Panc1 (cell line): ENCODE measurements around the gene AKAP1. TPM values are rescaled to one million over a fixed set of nuclear protein-coding genes. Genes with fewer than 3 reads are reported as not detected.

ENCODE experiments used
- ATAC-seq: fragments of 200-7000 bp; cut with Tn5 transposase; 2 replicates; pipeline ENCODE4 v1.9.1; 2020; ENCODE audit warnings: mild to moderate bottlenecking, moderate library complexity
- BruUV-seq: library from RNA; stranded (reverse); fragments of 400-500 nt; replicated peaks from 2 replicates; lab custom pipeline; 2021; lab: Mats Ljungman, UMichigan
- CTCF ChIA-PET: fragments of 300-600 bp; sonication (Branson Sonifier 250); formaldehyde crosslinking; loops from one replicate; lab custom pipeline; 2022; ENCODE audit warnings: antibody characterized with exemption; lab: Charles Lee
- POLR2A ChIA-PET: fragments of 300-600 bp; sonication (Branson Sonifier 250); formaldehyde crosslinking; loops from one replicate; lab custom pipeline; 2022; ENCODE audit warnings: antibody characterized with exemption; lab: Charles Lee
- DNase-seq: peaks from one replicate; pipeline ENCODE4 v3.0.0-alpha.2; 2010; ENCODE audit warnings: low read depth, low spot score
- H3K27ac ChIP-seq: 2 replicates; pipeline ENCODE4 v1.5.1; 2011; ENCODE audit warnings: mild to moderate bottlenecking, low read length, inconsistent platforms
- H3K27me3 ChIP-seq: fragments of 200-500 bp; sonication (Bioruptor generic); 2 replicates; pipeline ENCODE4 v1.6.0; 2014; ENCODE audit warnings: low read length, inconsistent platforms; ENCODE audit not compliant: control insufficient read depth, insufficient read depth
- H3K36me3 ChIP-seq: fragments of 200-500 bp; sonication (Bioruptor generic); 2 replicates; pipeline ENCODE4 v1.5.1; 2014; ENCODE audit warnings: inconsistent platforms, mild to moderate bottlenecking, low read length, moderate library complexity; ENCODE audit not compliant: control insufficient read depth, insufficient read depth
- H3K4me1 ChIP-seq: 2 replicates; pipeline ENCODE4 v1.5.1; 2011; ENCODE audit warnings: inconsistent platforms, mild to moderate bottlenecking, low read length, moderate library complexity; ENCODE audit not compliant: control insufficient read depth, insufficient read depth
- H3K4me3 ChIP-seq, 2 experiments: 2 replicates each; pipeline ENCODE4 v1.5.1; 2011 to 2012; ENCODE audit warnings: low read depth in 2 of 2, low read length in 2 of 2, mild to moderate bottlenecking in 2 of 2, inconsistent platforms in 1 of 2, moderate library complexity in 1 of 2
- H3K9me3 ChIP-seq: fragments of 200-500 bp; sonication (Bioruptor generic); 2 replicates; pipeline ENCODE4 v1.5.1; 2014; ENCODE audit warnings: low read depth, mild to moderate bottlenecking, inconsistent platforms, low read length, moderate library complexity; ENCODE audit not compliant: control insufficient read depth, insufficient read depth
- CTCF ChIP-seq: fragments of 450-650 bp; IDR thresholded peaks from 2 replicates; pipeline ENCODE4 v1.5.1; 2017; ENCODE audit warnings: mild to moderate bottlenecking
- POLR2AphosphoS5 ChIP-seq: IDR thresholded peaks from 2 replicates; pipeline ENCODE4 v1.6.1; 2012; ENCODE audit warnings: mild to moderate bottlenecking, low read depth, low read length, moderate library complexity
- REST ChIP-seq, 2 experiments: IDR thresholded peaks; 2 replicates each; pipeline ENCODE4 v1.6.1; 2011 to 2012; ENCODE audit warnings: low read depth in 2 of 2, control low read depth in 1 of 2, low read length in 1 of 2, mild to moderate bottlenecking in 1 of 2, moderate library complexity in 1 of 2; ENCODE audit not compliant: insufficient read depth in 1 of 2
- SIN3A ChIP-seq: IDR thresholded peaks from 2 replicates; pipeline ENCODE4 v1.6.1; 2012; ENCODE audit warnings: low read depth, mild to moderate bottlenecking, low read length, moderate library complexity, borderline replicate concordance; ENCODE audit not compliant: insufficient read depth
- TCF7L2 ChIP-seq: IDR thresholded peaks from 2 replicates; pipeline ENCODE4 v1.6.1; 2011; ENCODE audit warnings: mild to moderate bottlenecking, low read depth, low read length, inconsistent platforms
- in situ Hi-C: cut with HindIII; loops from 2 replicates; pipeline ENCODE4 v1.10.0; 2016; ENCODE audit warnings: low sequenced_read_pairs, low pct_unique_long_range_greater_than_20kb
- intact Hi-C: fragments of 100-400 bp; cut with micrococcal nuclease; formaldehyde crosslinking; loops from one replicate; pipeline ENCODE4 v1.10.0; 2022; ENCODE audit not compliant: unreplicated experiment
- total RNA-seq: library from RNA; stranded (reverse); gene quantifications from one replicate; pipeline ENCODE4 v1.2.1, GENCODE V29; 2021; ENCODE audit not compliant: unreplicated experiment

Gene AKAP1
- total RNA-seq, 1 experiment from 2014 or later: 52.7 TPM

- H3K36me3 ChIP-seq: no peaks in the 10 kb centered on the region
- in situ Hi-C loops: no loop called here
- no TSS peak for BruUV-seq
- H3K9me3 ChIP-seq: no peaks in the 10 kb centered on the region
- DNase-seq: no peak
- no peaks in the 10 kb centered on the region for H3K27me3 ChIP-seq
- intact Hi-C loops: no loop called here
- H3K4me3 ChIP-seq: no peak overlapping the region
- no peak overlapping the region for H3K27ac ChIP-seq
- ATAC-seq: no peak
- no peaks in the 10 kb centered on the region for H3K4me1 ChIP-seq
- ChIA-PET CTCF (no interaction called here), POLR2A (no interaction called here)
- no peak for TF ChIP-seq POLR2AphosphoS5
- TF ChIP-seq REST (IDR thresholded peaks at IDR 0.05; ENCODE audit: insufficient read depth in 1 of 2, low read depth in 2 of 2, low read length in 1 of 2): no peak
- TF ChIP-seq TCF7L2: no peak
- no peak for TF ChIP-seq CTCF
- TF ChIP-seq SIN3A: no peak
Measured at GRCh38 chr17:57164814-57165213, 79.8 kb downstream of the AKAP1 start.

GRCh38 chr17:57165754-57166153, 80.7 kb downstream of the AKAP1 start:
- intact Hi-C loops: no loop called here

More at GRCh38 chr17:57165754-57166153, 80.7 kb downstream of the AKAP1 start:
- no peaks in the 10 kb centered on the region for H3K9me3 ChIP-seq
- no peak overlapping the region for H3K4me3 ChIP-seq
- no peak for DNase-seq
- ATAC-seq: no peak
- no peak for TF ChIP-seq REST (IDR thresholded peaks at IDR 0.05; ENCODE audit: insufficient read depth in 1 of 2, low read depth in 2 of 2, low read length in 1 of 2)
- no peak for TF ChIP-seq POLR2AphosphoS5
- no peak for TF ChIP-seq SIN3A
- no peak for TF ChIP-seq TCF7L2
- no peak for TF ChIP-seq CTCF
- H3K27me3 ChIP-seq: no peaks in the 10 kb centered on the region
- H3K36me3 ChIP-seq: no peaks in the 10 kb centered on the region
- no TSS peak for BruUV-seq
- in situ Hi-C loops: no loop called here
- POLR2A ChIA-PET: no interaction called here
- H3K4me1 ChIP-seq: no peaks in the 10 kb centered on the region
- H3K27ac ChIP-seq: no peak overlapping the region
- CTCF ChIA-PET: no interaction called here
